GM12864 (cell line): ENCODE measurements around the gene SLC24A4.

Experiments used
- DNase-seq: peaks from one replicate; pipeline ENCODE4 v3.0.0-alpha.2; 2011; ENCODE audit warnings: low read depth
- H3K4me3 ChIP-seq: 2 replicates; pipeline ENCODE4 v1.5.1; 2011; ENCODE audit warnings: mild to moderate bottlenecking, low read depth, low read length, control low read depth
- CTCF ChIP-seq: IDR thresholded peaks from 2 replicates; pipeline ENCODE4 v1.5.1; 2011; ENCODE audit warnings: low read depth, mild to moderate bottlenecking, moderate library complexity, low read length, control low read depth, inconsistent platforms; ENCODE audit errors: missing control alignments

Gene SLC24A4

GRCh38 chr14:92282669-92283068 lies 40.3 kb upstream of the SLC24A4 start:
- no peak overlapping the region for H3K4me3 ChIP-seq
- no peak for DNase-seq
- no peak for TF ChIP-seq CTCF

GRCh38 chr14:92285311-92285710 lies 37.7 kb upstream of the SLC24A4 start:
- TF ChIP-seq CTCF = no peak
- DNase-seq = no peak
- no peak overlapping the region for H3K4me3 ChIP-seq

- no peak for DNase-seq
- no peak overlapping the region for H3K4me3 ChIP-seq
- TF ChIP-seq CTCF = no peak
Observed at GRCh38 chr14:92287987-92288386, 35.0 kb upstream of the SLC24A4 start.

- TF ChIP-seq CTCF = no peak
- no peak for DNase-seq
- no peak overlapping the region for H3K4me3 ChIP-seq
Observed at GRCh38 chr14:92288994-92289660, 33.8 kb upstream of the SLC24A4 start.

DNA sequence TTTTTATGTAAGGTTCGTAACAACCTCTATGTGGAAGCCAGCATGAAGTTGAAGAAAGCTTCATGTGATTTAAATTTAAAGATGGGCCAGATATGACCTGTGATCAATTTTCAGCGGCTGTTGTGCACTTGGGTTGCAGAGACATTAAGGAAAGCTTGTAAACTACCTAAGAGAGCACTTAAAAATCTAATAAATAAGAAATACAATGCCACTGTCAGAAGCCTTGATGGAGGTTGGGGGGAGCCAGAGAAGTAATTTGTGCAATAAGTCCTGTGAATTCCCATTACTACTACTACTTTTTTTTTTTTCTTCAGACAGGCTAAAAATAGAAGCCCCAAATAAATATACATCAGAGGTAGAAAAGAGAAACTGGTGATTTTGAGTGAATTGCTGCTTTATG lies 30.3 kb upstream of the SLC24A4 start:
- no peak for TF ChIP-seq CTCF

DNA sequence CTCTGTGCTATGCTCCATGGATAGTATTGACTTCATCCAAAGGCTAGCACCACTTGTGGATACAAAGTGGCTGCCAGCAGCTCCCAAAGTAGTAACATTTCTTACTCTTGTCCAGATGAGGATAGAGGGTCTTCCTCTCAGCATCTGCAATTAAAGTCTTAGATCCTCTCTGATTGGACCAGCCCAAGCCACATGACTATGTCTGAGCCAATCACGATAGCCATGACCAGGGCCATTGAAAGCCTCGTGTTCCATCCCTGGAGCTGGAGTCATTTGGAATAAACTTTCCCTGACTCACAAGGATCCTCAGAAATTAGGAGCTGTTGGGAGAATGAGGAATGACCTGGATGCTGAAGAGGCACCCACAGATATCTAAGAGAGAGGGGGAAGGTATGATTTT lies 28.5 kb upstream of the SLC24A4 start:
- no peak for DNase-seq
- TF ChIP-seq CTCF = no peak
- H3K4me3 ChIP-seq = no peak overlapping the region

More for the DNA sequence above, 30.3 kb upstream of the SLC24A4 start:
- no peak overlapping the region for H3K4me3 ChIP-seq
- DNase-seq = no peak
